OCI-LY3 (cell line): Measurements from ENCODE around the gene SLC35F3.

Source experiments
- H2AFZ ChIP-seq: fragments of 200-600, 300-600 bp; shearing (Covaris generic); 2 replicates; pipeline ENCODE4 v1.6.0; 2014; ENCODE audit warnings: antibody characterized with exemption, low read depth, low read length
- H3K27ac ChIP-seq: fragments of 200-600, 300-600 bp; sonication (generic); 2 replicates; pipeline ENCODE4 v1.5.1; 2014; ENCODE audit warnings: mild to moderate bottlenecking, low read length, moderate library complexity, mixed read lengths
- H3K27me3 ChIP-seq: fragments of 200-600, 300-600 bp; sonication (generic); 2 replicates; pipeline ENCODE4 v1.6.1; 2014; ENCODE audit warnings: low read depth, low read length, mixed read lengths
- H3K36me3 ChIP-seq: fragments of 200-600, 300-600 bp; sonication (generic); replicated peaks from 2 replicates; pipeline ENCODE3; 2014; ENCODE audit warnings: low read depth, low read length, mixed read lengths
- H3K4me1 ChIP-seq: fragments of 300-600, 200-600 bp; sonication (generic); 2 replicates; pipeline ENCODE4 v1.6.1; 2014; ENCODE audit warnings: low read length, mixed read lengths
- H3K4me2 ChIP-seq: fragments of 200-600, 300-600 bp; sonication (generic); 2 replicates; pipeline ENCODE4 v1.6.1; 2014; ENCODE audit warnings: low read length, mixed read lengths
- H3K4me3 ChIP-seq: fragments of 300-600, 200-600 bp; sonication (generic); 2 replicates; pipeline ENCODE4 v1.5.1; 2014; ENCODE audit warnings: antibody characterized with exemption, mild to moderate bottlenecking, low read length, moderate library complexity
- H3K79me2 ChIP-seq: fragments of 300-600, 200-600 bp; shearing (Covaris generic); 2 replicates; pipeline ENCODE4 v1.6.1; 2014; ENCODE audit warnings: mild to moderate bottlenecking, low read length, mixed read lengths
- H3K9ac ChIP-seq: fragments of 300-600, 200-600 bp; shearing (Covaris generic); 2 replicates; pipeline ENCODE4 v1.6.0; 2014; ENCODE audit warnings: mild to moderate bottlenecking, low read length, moderate library complexity
- H3K9me3 ChIP-seq: fragments of 200-600, 300-600 bp; shearing (Covaris generic); 2 replicates; pipeline ENCODE4 v1.6.1; 2014; ENCODE audit warnings: low read length, mixed read lengths; ENCODE audit not compliant: insufficient read depth
- H4K20me1 ChIP-seq: fragments of 200-600, 300-600 bp; sonication (generic); 2 replicates; pipeline ENCODE4 v1.6.1; 2016; ENCODE audit warnings: low read length, mixed read lengths; ENCODE audit not compliant: insufficient read depth
- EZH2phosphoT487 ChIP-seq: fragments of 200-600 bp; shearing (Covaris generic); IDR thresholded peaks from 2 replicates; pipeline ENCODE4 v1.6.1; 2018; ENCODE audit warnings: antibody characterized with exemption, mixed run types, low read depth
- TF ChIP-seq, protein P1 (sequence below): fragments of 200-600, 300-600 bp; sonication (generic); IDR thresholded peaks from 2 replicates; pipeline ENCODE4 v1.5.1; 2014; ENCODE audit warnings: antibody characterized with exemption, low read length, low read depth

Gene SLC35F3

DNA sequence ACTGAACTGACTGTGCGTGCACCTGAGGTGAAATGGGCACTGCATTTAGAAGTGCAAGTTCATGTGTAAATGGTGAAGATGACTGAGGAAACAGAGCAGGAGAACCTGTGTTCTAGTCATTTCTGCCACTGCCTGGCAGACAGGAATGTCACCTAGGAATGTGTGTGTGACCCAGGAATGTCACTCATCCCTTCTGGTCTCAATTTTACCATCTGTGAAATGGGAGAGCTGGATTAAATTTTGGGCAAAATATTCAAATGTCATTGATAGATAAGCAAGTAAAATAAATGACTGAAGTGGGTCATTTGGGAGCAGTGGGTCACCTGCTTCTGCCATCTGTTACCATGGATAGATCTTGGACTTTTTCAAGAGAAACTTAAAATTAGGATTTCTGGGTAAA is 42.2 kb downstream of the SLC35F3 start:
- TF ChIP-seq, protein P1, sequence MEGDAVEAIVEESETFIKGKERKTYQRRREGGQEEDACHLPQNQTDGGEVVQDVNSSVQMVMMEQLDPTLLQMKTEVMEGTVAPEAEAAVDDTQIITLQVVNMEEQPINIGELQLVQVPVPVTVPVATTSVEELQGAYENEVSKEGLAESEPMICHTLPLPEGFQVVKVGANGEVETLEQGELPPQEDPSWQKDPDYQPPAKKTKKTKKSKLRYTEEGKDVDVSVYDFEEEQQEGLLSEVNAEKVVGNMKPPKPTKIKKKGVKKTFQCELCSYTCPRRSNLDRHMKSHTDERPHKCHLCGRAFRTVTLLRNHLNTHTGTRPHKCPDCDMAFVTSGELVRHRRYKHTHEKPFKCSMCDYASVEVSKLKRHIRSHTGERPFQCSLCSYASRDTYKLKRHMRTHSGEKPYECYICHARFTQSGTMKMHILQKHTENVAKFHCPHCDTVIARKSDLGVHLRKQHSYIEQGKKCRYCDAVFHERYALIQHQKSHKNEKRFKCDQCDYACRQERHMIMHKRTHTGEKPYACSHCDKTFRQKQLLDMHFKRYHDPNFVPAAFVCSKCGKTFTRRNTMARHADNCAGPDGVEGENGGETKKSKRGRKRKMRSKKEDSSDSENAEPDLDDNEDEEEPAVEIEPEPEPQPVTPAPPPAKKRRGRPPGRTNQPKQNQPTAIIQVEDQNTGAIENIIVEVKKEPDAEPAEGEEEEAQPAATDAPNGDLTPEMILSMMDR, result no peak
- TF ChIP-seq EZH2phosphoT487, result no peak
- H3K9me3 ChIP-seq, result 0 out of 2 replicates have a peak, but pooled peaks cover 2% of the 10 kb centered on the region

DNA sequence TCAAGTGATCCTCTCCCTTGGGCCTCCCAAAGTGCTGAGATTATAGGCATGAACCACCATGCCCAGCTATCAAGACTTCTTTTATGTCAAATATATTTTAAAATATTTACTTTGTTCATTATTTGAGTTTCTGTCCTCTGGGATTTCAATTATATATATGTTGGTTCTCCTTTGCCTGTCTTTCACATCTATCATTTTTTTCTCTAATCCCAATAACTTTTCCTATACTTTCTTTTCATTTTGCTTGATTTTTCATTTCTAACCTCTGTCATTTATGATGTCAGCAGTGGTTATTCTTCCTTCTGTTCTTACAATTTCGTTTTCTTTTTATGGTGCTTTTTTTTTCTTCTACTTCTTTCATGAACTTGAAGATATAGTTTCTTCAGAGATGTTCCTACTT is 47.3 kb downstream of the SLC35F3 start:
- no peak overlapping the region for H3K4me2 ChIP-seq
- H3K9ac ChIP-seq, result no peak overlapping the region
- H3K27me3 ChIP-seq, result peaks cover 14% of the 10 kb centered on the region; the same call in 1 of the 2 replicates
- H3K36me3 ChIP-seq, result no peaks in the 10 kb centered on the region
- TF ChIP-seq EZH2phosphoT487, result no peak
- TF ChIP-seq, protein P1, result no peak
- no peaks in the 10 kb centered on the region for H3K4me1 ChIP-seq
- no peak overlapping the region for H3K4me3 ChIP-seq
- no peak overlapping the region for H2AFZ ChIP-seq
- H3K79me2 ChIP-seq, result no peaks in the 10 kb centered on the region
- H3K27ac ChIP-seq, result no peak overlapping the region
- no peaks in the 10 kb centered on the region for H4K20me1 ChIP-seq
- H3K9me3 ChIP-seq, result 0 out of 2 replicates have a peak, but pooled peaks cover 7% of the 10 kb centered on the region

More for the DNA sequence above, 42.2 kb downstream of the SLC35F3 start:
- no peak overlapping the region for H3K27ac ChIP-seq
- no peak overlapping the region for H3K4me3 ChIP-seq
- no peak overlapping the region for H3K4me2 ChIP-seq
- H3K79me2 ChIP-seq, result no peaks in the 10 kb centered on the region
- H3K27me3 ChIP-seq, result peaks cover 33% of the 10 kb centered on the region
- no peaks in the 10 kb centered on the region for H4K20me1 ChIP-seq
- H3K9ac ChIP-seq, result no peak overlapping the region
- no peak overlapping the region for H2AFZ ChIP-seq
- H3K4me1 ChIP-seq, result no peaks in the 10 kb centered on the region
- H3K36me3 ChIP-seq, result no peaks in the 10 kb centered on the region

- H3K27me3 ChIP-seq, result peaks cover 21% of the 10 kb centered on the region
- no peak overlapping the region for H3K27ac ChIP-seq
- H2AFZ ChIP-seq, result no peak overlapping the region
- H3K79me2 ChIP-seq, result no peaks in the 10 kb centered on the region
- H3K4me2 ChIP-seq, result no peak overlapping the region
- 0 out of 2 replicates have a peak, but pooled peaks cover 6% of the 10 kb centered on the region for H3K9me3 ChIP-seq
- H3K4me1 ChIP-seq, result no peaks in the 10 kb centered on the region
- H3K9ac ChIP-seq, result no peak overlapping the region
- no peak overlapping the region for H3K4me3 ChIP-seq
- H3K36me3 ChIP-seq, result no peaks in the 10 kb centered on the region
- H4K20me1 ChIP-seq, result no peaks in the 10 kb centered on the region
- TF ChIP-seq EZH2phosphoT487, result no peak
- TF ChIP-seq, protein P1, result no peak
Measured at GRCh38 chr1:233957691-233958090, 53.2 kb downstream of the SLC35F3 start.

- no peaks in the 10 kb centered on the region for H3K79me2 ChIP-seq
- H3K4me2 ChIP-seq, result no peak overlapping the region
- no peaks in the 10 kb centered on the region for H4K20me1 ChIP-seq
- H3K4me1 ChIP-seq, result no peaks in the 10 kb centered on the region
- no peak overlapping the region for H3K9ac ChIP-seq
- H3K36me3 ChIP-seq, result no peaks in the 10 kb centered on the region
- TF ChIP-seq, protein P1, result no peak
- no peak for TF ChIP-seq EZH2phosphoT487
- H3K27ac ChIP-seq, result no peak overlapping the region
- H2AFZ ChIP-seq, result no peak overlapping the region
- H3K9me3 ChIP-seq, result 0 out of 2 replicates have a peak, but pooled peaks cover 6% of the 10 kb centered on the region
- H3K27me3 ChIP-seq, result peaks cover 21% of the 10 kb centered on the region
- no peak overlapping the region for H3K4me3 ChIP-seq
Measured at GRCh38 chr1:233959102-233959501, 54.6 kb downstream of the SLC35F3 start.
